ENCODE results near the gene MRPL3. TPM values are rescaled to one million over a fixed set of nuclear protein-coding genes. Genes with fewer than 3 reads are reported as not detected.

Gene MRPL3
- total RNA-seq, 1 experiment from 2014 or later = 142 TPM

DNA sequence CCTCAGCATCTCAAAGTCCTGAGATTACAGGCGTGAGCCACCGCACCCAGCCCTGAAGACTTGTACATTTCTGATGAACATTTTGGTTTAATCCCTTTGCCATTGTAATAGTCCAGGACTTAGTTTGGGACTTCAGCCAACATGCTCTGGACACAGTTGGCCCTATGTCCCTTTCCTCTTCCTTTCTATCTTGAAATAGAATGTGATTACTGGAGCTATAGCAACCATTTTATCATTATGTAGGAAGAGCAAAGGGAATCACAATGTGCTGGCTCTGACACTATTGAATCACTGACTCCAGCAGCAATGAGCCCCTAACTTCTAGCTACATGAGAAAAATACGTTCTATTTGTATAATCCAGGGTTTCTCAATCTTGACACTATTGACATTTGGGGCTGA, 34.8 kb upstream of the MRPL3 start:
- no peak for ATAC-seq
- Histone ChIP-seq H3K79me2 (ENCODE audit: insufficient read depth, low read length) (no peaks in the 10 kb centered on the region), H3K9me2 (ENCODE audit: insufficient read depth) (no peaks in the 10 kb centered on the region), H3K9me3 (ENCODE audit: control insufficient read depth in 1 of 2, insufficient read depth in 1 of 2, low read depth in 1 of 2, low read length in 2 of 2) (no peaks in the 10 kb centered on the region), H3K27ac (ENCODE audit: low read depth, low read length) (no peak overlapping the region), H3K4me3 (replicated peaks in 1 of 2; ENCODE audit: low read depth in 1 of 2, low read length in 2 of 2) (no peak overlapping the region), H3K36me3 (ENCODE audit: control insufficient read depth in 1 of 2, insufficient read depth in 2 of 2, low read length in 2 of 2) (no peaks in the 10 kb centered on the region), H3K27me3 (ENCODE audit: insufficient read depth, low read length) (0 out of 2 replicates have a peak, but pooled peaks cover 4% of the 10 kb centered on the region), H3K4me1 (ENCODE audit: control insufficient read depth in 1 of 2, insufficient read depth in 2 of 2, low read length in 2 of 2) (no peaks in the 10 kb centered on the region), H2AFZ (ENCODE audit: low read depth, low read length, poor library complexity, severe bottlenecking) (no peak overlapping the region), H3K9ac (ENCODE audit: low read length) (no peak overlapping the region), H4K20me1 (ENCODE audit: insufficient read depth) (no peaks in the 10 kb centered on the region), H3K4me2 (ENCODE audit: low read length) (no peak overlapping the region)
- RAD21 ChIA-PET (ENCODE audit: low non-redundant PET in 1 of 2, low total read pairs in 2 of 2, uncharacterized antibody in 2 of 2, unreplicated experiment in 2 of 2) = no interaction called here
- intact Hi-C loops (cut with micrococcal nuclease) = no loop called here
- DNase-seq (ENCODE audit: low read depth, low spot score) = no peak
- BruUV-seq (replicated peaks) = no TSS peak
- no peak for TF ChIP-seq EZH2 (IDR thresholded peaks at IDR 0.05)
- no peak for TF ChIP-seq FOSL1 (IDR thresholded peaks at IDR 0.05; ENCODE audit: low read depth)
- CTCF ChIA-PET = no interaction called here
- POLR2A ChIA-PET = no interaction called here

DNA sequence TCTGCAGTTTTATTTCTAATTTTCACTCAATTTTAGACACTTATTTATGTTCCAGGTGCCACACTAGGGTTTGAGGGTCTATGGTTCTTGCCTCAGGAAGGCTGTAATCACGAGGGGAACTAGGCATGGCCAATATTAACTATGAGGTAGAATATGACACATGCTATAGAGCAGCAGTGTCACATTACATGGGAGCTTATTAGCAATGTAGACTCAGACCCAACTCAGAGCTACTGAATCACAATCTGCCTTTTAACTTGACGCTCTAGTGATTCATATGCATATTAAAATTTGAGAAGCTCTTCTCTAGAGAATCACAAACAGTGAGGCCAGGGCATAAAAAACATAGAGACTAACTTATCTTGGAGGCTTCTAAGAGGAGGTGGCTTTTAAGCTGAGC, 32.8 kb upstream of the MRPL3 start:
- ChIA-PET POLR2A (no interaction called here), RAD21 (ENCODE audit: low non-redundant PET in 1 of 2, low total read pairs in 2 of 2, uncharacterized antibody in 2 of 2, unreplicated experiment in 2 of 2) (no interaction called here)
- no peak overlapping the region for H3K4me2 ChIP-seq (ENCODE audit: low read length)

More for the DNA sequence above, 32.8 kb upstream of the MRPL3 start:
- Histone ChIP-seq H3K36me3 (ENCODE audit: control insufficient read depth in 1 of 2, insufficient read depth in 2 of 2, low read length in 2 of 2) (no peaks in the 10 kb centered on the region), H3K4me3 (replicated peaks in 1 of 2; ENCODE audit: low read depth in 1 of 2, low read length in 2 of 2) (no peak overlapping the region), H3K9me2 (ENCODE audit: insufficient read depth) (no peaks in the 10 kb centered on the region), H3K9ac (ENCODE audit: low read length) (no peak overlapping the region), H3K79me2 (ENCODE audit: insufficient read depth, low read length) (no peaks in the 10 kb centered on the region), H3K4me1 (ENCODE audit: control insufficient read depth in 1 of 2, insufficient read depth in 2 of 2, low read length in 2 of 2) (no peaks in the 10 kb centered on the region), H4K20me1 (ENCODE audit: insufficient read depth) (no peaks in the 10 kb centered on the region), H3K9me3 (ENCODE audit: control insufficient read depth in 1 of 2, insufficient read depth in 1 of 2, low read depth in 1 of 2, low read length in 2 of 2) (no peaks in the 10 kb centered on the region), H3K27me3 (ENCODE audit: insufficient read depth, low read length) (0 out of 2 replicates have a peak, but pooled peaks cover 8% of the 10 kb centered on the region), H2AFZ (ENCODE audit: low read depth, low read length, poor library complexity, severe bottlenecking) (no peak overlapping the region), H3K27ac (ENCODE audit: low read depth, low read length) (no peak overlapping the region)
- TF ChIP-seq ZFX (IDR thresholded peaks at IDR 0.05) (no peak), SIN3A (IDR thresholded peaks at IDR 0.05; ENCODE audit: low read depth) (no peak), SP1 (IDR thresholded peaks at IDR 0.05; ENCODE audit: low read depth) (no peak), JUND (IDR thresholded peaks at IDR 0.05) (no peak), TCF7L2 (IDR thresholded peaks at IDR 0.05; ENCODE audit: borderline replicate concordance, extremely low read depth, insufficient read depth, insufficient read length) (no peak), ZBTB33 (IDR thresholded peaks at IDR 0.05; ENCODE audit: extremely low read depth, insufficient replicate concordance, low read length) (no peak), EGR1 (IDR thresholded peaks at IDR 0.05; ENCODE audit: low read depth) (no peak), CEBPB (IDR thresholded peaks at IDR 0.05; ENCODE audit: low read depth) (no peak), CBX3 (IDR thresholded peaks at IDR 0.05; ENCODE audit: low read depth) (no peak)
- DNase-seq (ENCODE audit: low read depth, low spot score) = no peak
- intact Hi-C loops (cut with micrococcal nuclease) = no loop called here
- no TSS peak for BruUV-seq (replicated peaks)
- CTCF ChIA-PET = no interaction called here
- ATAC-seq = no peak

All from HCT116 (cell line).